GM18909 (cell line): ENCODE results near the gene CD3E.

ENCODE experiments used
- ATAC-seq: cut with Tn5 transposase; IDR thresholded peaks from one replicate; pipeline ENCODE4 v1.9.1; 2021; ENCODE audit warnings: mild to moderate bottlenecking; ENCODE audit not compliant: unreplicated experiment, poor library complexity

The CD3E gene

GRCh38 chr11:118321386-118322082 is 17.0 kb downstream of the CD3E start:
- no peak for ATAC-seq

- ATAC-seq = no peak
Measured at GRCh38 chr11:118322721-118323120, 18.2 kb downstream of the CD3E start.

- ATAC-seq = no peak
Measured at GRCh38 chr11:118325283-118325682, 20.8 kb downstream of the CD3E start.

- no peak for ATAC-seq
Measured at GRCh38 chr11:118328745-118329144, 24.2 kb downstream of the CD3E start.

GRCh38 chr11:118334745-118335144 is 30.2 kb downstream of the CD3E start:
- ATAC-seq = no peak

- no peak for ATAC-seq
Measured at GRCh38 chr11:118338637-118339061, 34.1 kb downstream of the CD3E start.

GRCh38 chr11:118339281-118339961 is 34.9 kb downstream of the CD3E start:
- no peak for ATAC-seq

- no peak for ATAC-seq
Measured at GRCh38 chr11:118340449-118340848, 35.9 kb downstream of the CD3E start.

GRCh38 chr11:118341261-118341660 is 36.7 kb downstream of the CD3E start:
- ATAC-seq = no peak

- ATAC-seq = no peak
Measured at GRCh38 chr11:118341815-118342489, 37.4 kb downstream of the CD3E start.

GRCh38 chr11:118342503-118343161 is 38.1 kb downstream of the CD3E start, which contains the start of gene CD3D:
Gene CD3D (minus strand): TSS chr11:118342705. CDS start chr11:118342607, 98 bp downstream.
- ATAC-seq = no peak

GRCh38 chr11:118343248-118343647 is 38.7 kb downstream of the CD3E start:
- ATAC-seq = no peak

GRCh38 chr11:118343981-118344515 is 39.5 kb downstream of the CD3E start, which contains the start of gene CD3G:
Gene CD3G (plus strand): TSS chr11:118344344. CDS start chr11:118344424, 80 bp downstream.
- no peak for ATAC-seq

GRCh38 chr11:118349475-118349874 is 44.9 kb downstream of the CD3E start:
- no peak for ATAC-seq

GRCh38 chr11:118353084-118353710 is 48.7 kb downstream of the CD3E start:
- no peak for ATAC-seq

GRCh38 chr11:118358071-118358470 is 53.5 kb downstream of the CD3E start:
- ATAC-seq = no peak

GRCh38 chr11:118359295-118359958 is 54.9 kb downstream of the CD3E start, which contains the start of gene UBE4A:
Gene UBE4A (plus strand): TSS chr11:118359600. CDS start chr11:118365081, 5,481 bp downstream.
- ATAC-seq = peak; percentile 94

- ATAC-seq = no peak
Measured at GRCh38 chr11:118364956-118365615, 60.6 kb downstream of the CD3E start.
